Measurements from ENCODE around the gene FAM117A.

DNA sequence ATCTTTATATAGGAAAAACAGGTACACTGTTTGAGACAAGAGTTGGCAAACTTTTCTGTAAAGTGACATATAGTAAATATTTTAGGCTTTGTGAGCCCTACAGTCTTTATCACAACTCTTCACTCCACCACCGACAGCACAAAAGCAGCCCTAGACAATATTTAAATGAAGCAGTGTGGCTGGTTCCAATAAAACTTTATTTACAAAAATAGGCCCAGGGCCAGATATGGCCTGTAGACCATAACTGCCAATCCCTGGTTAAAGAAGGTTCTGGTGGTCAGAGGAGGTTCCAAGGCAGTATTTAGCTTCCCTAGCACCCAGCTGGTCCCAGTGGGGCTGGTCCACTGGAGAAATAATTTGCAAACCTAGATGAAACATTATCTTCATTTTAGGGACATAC, 3.6 kb downstream of the FAM117A start:
- TF ChIP-seq CTCF (IDR thresholded peaks at IDR 0.05), result no peak
- no peak for TF ChIP-seq POLR2AphosphoS5 (IDR thresholded peaks at IDR 0.05)
- TF ChIP-seq POLR2A (IDR thresholded peaks at IDR 0.05), result no peak
- no peak for TF ChIP-seq EP300 (IDR thresholded peaks at IDR 0.05)

Measured in upper lobe of left lung (tissue), 4 donors.